ENCODE measurements around the gene TDRD12. TPM values are rescaled to one million over a fixed set of nuclear protein-coding genes. Genes with fewer than 3 reads are reported as not detected.

TDRD12 gene
- total and polyA plus RNA-seq, 4 donors: 0.40 to 0.93 (median 0.67) TPM

DNA sequence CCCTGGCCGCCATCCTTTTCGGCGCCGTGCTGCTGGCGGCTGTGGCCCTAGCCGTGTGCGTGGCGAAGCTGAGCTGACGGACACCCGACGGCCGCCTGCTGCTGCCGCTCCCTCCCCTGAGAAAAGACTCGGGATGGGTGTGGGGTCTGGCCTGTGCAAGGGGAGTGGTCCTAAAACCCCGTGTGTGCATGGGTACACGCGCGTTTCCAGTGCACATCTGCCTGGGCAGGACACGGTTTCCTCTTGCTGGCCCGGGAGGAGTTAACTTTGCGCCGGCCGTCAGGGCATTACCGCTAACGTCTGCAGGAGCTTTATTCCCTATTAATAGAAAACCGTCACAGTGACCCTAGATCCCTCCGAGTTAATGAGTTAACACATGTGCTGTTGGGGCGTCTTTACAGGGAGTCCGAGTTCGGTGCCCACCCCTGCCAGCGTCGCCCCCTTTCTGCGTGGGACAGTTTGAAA is 42.6 kb upstream of the TDRD12 start:
- Histone ChIP-seq H3K27me3 (ENCODE audit: control insufficient read depth, insufficient read depth, low read length) (peaks cover 23% of the 10 kb centered on the region), H3K9me3 (ENCODE audit: control insufficient read depth, insufficient read depth, low read length) (no peaks in the 10 kb centered on the region), H3K27ac (ENCODE audit: low read depth, low read length) (no peak overlapping the region), H3K36me3 (ENCODE audit: control insufficient read depth, insufficient read depth, low read length) (peaks cover 3% of the 10 kb centered on the region), H3K4me3 (ENCODE audit: low read depth, low read length) (no peak overlapping the region), H3K4me1 (ENCODE audit: control insufficient read depth, insufficient read depth, low read length) (peaks cover 29% of the 10 kb centered on the region)
- WGBS (ENCODE audit: insufficient coverage): 10% methylated on average over 30 of the region's 33 CpGs
- DNase-seq (ENCODE audit: low read depth in 4 of 6, low spot score in 6 of 6): no peak

DNA sequence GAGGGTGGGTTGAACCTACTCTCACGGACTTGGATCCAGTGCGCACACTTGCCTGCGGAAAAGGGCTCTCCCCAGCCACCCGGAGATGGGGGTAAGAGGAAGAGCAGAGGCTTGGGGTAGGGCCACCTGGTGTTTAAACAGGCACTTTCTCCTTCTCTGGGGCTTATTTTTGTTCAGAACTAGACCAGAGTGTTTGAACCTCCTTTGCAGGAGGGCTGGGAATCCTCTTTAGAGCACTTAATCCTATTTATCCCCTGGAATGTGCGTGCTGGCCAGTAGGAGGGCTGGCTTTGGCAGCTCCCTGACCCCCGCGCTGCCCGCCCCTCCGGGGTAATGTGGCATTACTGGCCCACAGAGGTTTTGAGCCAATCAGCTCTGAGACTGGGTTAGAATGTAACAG is 41.9 kb upstream of the TDRD12 start:
- Histone ChIP-seq H3K27me3 (ENCODE audit: control insufficient read depth, insufficient read depth, low read length) (peaks cover 23% of the 10 kb centered on the region), H3K9me3 (ENCODE audit: control insufficient read depth, insufficient read depth, low read length) (no peaks in the 10 kb centered on the region), H3K4me3 (ENCODE audit: low read depth, low read length) (no peak overlapping the region), H3K27ac (ENCODE audit: low read depth, low read length) (no peak overlapping the region), H3K36me3 (ENCODE audit: control insufficient read depth, insufficient read depth, low read length) (no peaks in the 10 kb centered on the region), H3K4me1 (ENCODE audit: control insufficient read depth, insufficient read depth, low read length) (peaks cover 29% of the 10 kb centered on the region)
- no peak for DNase-seq (ENCODE audit: low read depth in 4 of 6, low spot score in 6 of 6)
- WGBS (ENCODE audit: insufficient coverage): 0% methylated on average over 1 of the region's 9 CpGs

DNA sequence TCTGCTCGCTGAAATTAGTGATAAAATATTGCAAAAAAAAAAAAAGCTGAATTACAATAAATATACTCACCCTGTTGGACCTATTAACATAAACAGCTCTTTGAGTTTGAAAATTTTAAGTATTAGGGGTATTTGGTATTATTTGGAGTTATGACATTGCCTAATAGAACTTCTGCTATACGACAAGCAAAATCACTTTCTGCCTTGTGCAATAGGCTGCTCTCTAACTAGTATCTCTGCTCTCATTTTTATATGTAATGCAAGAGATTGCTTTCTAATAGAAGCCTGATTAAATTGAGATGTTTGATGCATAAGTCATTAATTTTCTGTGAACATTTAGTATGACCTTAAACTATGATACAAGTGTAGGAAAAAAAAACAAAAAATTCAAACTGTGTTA is 38.6 kb upstream of the TDRD12 start:
- Histone ChIP-seq H3K4me1 (ENCODE audit: control insufficient read depth, insufficient read depth, low read length) (peaks cover 9% of the 10 kb centered on the region), H3K27me3 (ENCODE audit: control insufficient read depth, insufficient read depth, low read length) (peaks cover 17% of the 10 kb centered on the region), H3K9me3 (ENCODE audit: control insufficient read depth, insufficient read depth, low read length) (no peaks in the 10 kb centered on the region), H3K36me3 (ENCODE audit: control insufficient read depth, insufficient read depth, low read length) (no peaks in the 10 kb centered on the region), H3K27ac (ENCODE audit: low read depth, low read length) (no peak overlapping the region), H3K4me3 (ENCODE audit: low read depth, low read length) (no peak overlapping the region)
- no peak for DNase-seq (ENCODE audit: low read depth in 4 of 6, low spot score in 6 of 6)
- WGBS (ENCODE audit: insufficient coverage): no CpG with 5 or more reads among the region's 2 CpGs

DNA sequence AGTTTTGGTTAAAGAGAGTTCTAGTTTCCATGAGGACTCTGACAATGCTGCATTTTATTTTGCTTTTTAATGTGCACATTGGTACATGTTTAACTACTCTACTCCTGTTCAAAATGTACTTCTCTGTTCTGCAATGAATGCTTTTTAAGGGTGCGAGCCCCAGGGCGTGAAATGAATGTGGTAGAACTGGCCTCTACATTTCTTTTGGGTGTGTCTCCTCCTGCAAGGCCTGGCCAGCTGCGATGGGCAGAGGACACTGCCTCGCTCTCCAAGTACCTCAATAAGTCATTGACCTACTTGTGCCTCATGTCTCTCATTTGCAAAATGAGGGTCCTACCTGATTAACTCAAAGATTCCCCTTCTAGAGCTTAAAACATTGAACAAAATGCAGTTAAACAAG is 37.2 kb upstream of the TDRD12 start:
- Histone ChIP-seq H3K4me3 (ENCODE audit: low read depth, low read length) (no peak overlapping the region), H3K9me3 (ENCODE audit: control insufficient read depth, insufficient read depth, low read length) (no peaks in the 10 kb centered on the region), H3K36me3 (ENCODE audit: control insufficient read depth, insufficient read depth, low read length) (no peaks in the 10 kb centered on the region), H3K4me1 (ENCODE audit: control insufficient read depth, insufficient read depth, low read length) (no peaks in the 10 kb centered on the region), H3K27ac (ENCODE audit: low read depth, low read length) (no peak overlapping the region), H3K27me3 (ENCODE audit: control insufficient read depth, insufficient read depth, low read length) (peaks cover 6% of the 10 kb centered on the region)
- 80% methylated on average over 2 of the region's 4 CpGs for WGBS (ENCODE audit: insufficient coverage)
- DNase-seq (ENCODE audit: low read depth in 4 of 6, low spot score in 6 of 6): no peak

DNA sequence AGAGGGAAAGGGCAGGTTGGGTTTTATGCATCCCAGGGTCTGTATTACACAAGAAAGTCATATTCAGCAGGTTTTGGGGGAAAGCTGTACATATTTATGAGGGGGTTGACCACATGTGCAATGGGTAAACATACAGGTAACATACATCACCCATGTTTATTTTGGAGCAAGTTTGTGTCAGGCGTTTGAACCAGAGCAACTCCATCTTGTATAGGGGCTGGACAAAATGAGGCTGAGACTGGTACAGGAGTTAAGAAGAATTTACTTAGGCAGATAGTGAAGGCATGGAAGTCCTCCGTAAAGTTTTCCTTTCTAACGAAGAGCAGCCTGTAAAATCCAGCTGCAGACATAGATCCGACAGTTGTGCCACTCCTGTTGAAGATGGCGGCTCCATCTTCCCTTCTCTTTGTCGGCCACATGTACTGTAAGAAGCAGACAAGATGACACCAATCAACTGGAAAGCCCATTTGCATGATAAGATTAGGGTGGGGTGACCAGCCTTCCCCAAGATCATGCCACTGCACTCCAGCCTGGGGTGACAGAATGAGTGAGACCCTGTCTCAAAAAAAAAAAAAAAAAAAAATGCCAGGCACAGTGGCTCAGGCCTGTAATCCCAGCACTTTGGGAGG is 32.6 kb upstream of the TDRD12 start:
- Histone ChIP-seq H3K9me3 (ENCODE audit: control insufficient read depth, insufficient read depth, low read length) (no peaks in the 10 kb centered on the region), H3K4me1 (ENCODE audit: control insufficient read depth, insufficient read depth, low read length) (peaks cover 10% of the 10 kb centered on the region), H3K27ac (ENCODE audit: low read depth, low read length) (no peak overlapping the region), H3K36me3 (ENCODE audit: control insufficient read depth, insufficient read depth, low read length) (no peaks in the 10 kb centered on the region), H3K27me3 (ENCODE audit: control insufficient read depth, insufficient read depth, low read length) (no peaks in the 10 kb centered on the region), H3K4me3 (ENCODE audit: low read depth, low read length) (no peak overlapping the region)
- no peak for DNase-seq (ENCODE audit: low read depth in 4 of 6, low spot score in 6 of 6)
- WGBS (ENCODE audit: insufficient coverage): 90% methylated on average over 5 of the region's 6 CpGs

DNA sequence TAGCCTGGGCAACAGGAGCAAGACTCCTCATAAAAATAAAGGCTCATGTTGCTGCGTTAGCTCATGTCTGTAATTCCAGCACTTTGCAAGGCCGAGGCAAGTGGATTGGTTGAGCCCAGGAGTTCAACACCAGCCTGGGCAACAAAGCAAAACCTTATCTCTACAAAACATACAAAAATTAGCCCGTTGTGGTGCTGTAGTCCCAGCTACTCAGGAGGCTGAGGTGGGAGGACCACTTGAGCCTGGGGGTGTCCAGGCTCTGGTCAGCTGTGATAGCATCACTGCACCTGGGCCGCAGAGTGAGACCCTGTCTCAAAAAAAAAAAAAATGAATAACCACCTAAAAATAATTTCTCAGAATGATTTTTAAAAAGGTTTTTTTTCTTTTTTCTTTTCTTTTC is 31.9 kb upstream of the TDRD12 start:
- H3K27ac ChIP-seq (ENCODE audit: low read depth, low read length): no peak overlapping the region
- H3K27me3 ChIP-seq (ENCODE audit: control insufficient read depth, insufficient read depth, low read length): no peaks in the 10 kb centered on the region
- H3K9me3 ChIP-seq (ENCODE audit: control insufficient read depth, insufficient read depth, low read length): no peaks in the 10 kb centered on the region
- no peak overlapping the region for H3K4me3 ChIP-seq (ENCODE audit: low read depth, low read length)
- peaks cover 3% of the 10 kb centered on the region for H3K36me3 ChIP-seq (ENCODE audit: control insufficient read depth, insufficient read depth, low read length)
- no peak for DNase-seq (ENCODE audit: low read depth in 4 of 6, low spot score in 6 of 6)
- H3K4me1 ChIP-seq (ENCODE audit: control insufficient read depth, insufficient read depth, low read length): peaks cover 15% of the 10 kb centered on the region
- WGBS (ENCODE audit: insufficient coverage): 90% methylated on average over 2 of the region's 4 CpGs

DNA sequence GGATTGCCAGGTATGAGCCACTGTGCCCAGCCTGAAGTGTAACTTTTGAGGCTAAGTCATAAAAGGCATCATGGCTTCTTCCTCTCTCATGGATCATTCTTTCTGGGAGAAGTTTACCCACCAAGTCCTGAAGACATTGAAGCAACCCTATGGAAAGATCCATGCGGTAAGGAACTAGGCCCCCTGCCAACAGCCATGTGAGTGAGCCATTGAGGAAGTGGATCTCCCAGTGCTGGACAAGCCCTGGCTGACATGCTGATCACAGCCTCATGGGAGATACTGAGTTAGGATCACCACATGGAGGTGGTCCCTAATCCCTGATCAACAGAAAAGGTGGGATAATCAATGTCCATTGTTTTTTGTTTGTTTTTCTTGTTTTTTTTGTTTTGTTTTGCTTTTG is 31.3 kb upstream of the TDRD12 start:
- no peak overlapping the region for H3K27ac ChIP-seq (ENCODE audit: low read depth, low read length)
- peaks cover 3% of the 10 kb centered on the region for H3K36me3 ChIP-seq (ENCODE audit: control insufficient read depth, insufficient read depth, low read length)
- no peak for DNase-seq (ENCODE audit: low read depth in 4 of 6, low spot score in 6 of 6)
- no peak overlapping the region for H3K4me3 ChIP-seq (ENCODE audit: low read depth, low read length)
- no peaks in the 10 kb centered on the region for H3K27me3 ChIP-seq (ENCODE audit: control insufficient read depth, insufficient read depth, low read length)
- peaks cover 21% of the 10 kb centered on the region for H3K4me1 ChIP-seq (ENCODE audit: control insufficient read depth, insufficient read depth, low read length)
- no peaks in the 10 kb centered on the region for H3K9me3 ChIP-seq (ENCODE audit: control insufficient read depth, insufficient read depth, low read length)
- 100% methylated on average over 1 of the region's 1 CpG for WGBS (ENCODE audit: insufficient coverage)

DNA sequence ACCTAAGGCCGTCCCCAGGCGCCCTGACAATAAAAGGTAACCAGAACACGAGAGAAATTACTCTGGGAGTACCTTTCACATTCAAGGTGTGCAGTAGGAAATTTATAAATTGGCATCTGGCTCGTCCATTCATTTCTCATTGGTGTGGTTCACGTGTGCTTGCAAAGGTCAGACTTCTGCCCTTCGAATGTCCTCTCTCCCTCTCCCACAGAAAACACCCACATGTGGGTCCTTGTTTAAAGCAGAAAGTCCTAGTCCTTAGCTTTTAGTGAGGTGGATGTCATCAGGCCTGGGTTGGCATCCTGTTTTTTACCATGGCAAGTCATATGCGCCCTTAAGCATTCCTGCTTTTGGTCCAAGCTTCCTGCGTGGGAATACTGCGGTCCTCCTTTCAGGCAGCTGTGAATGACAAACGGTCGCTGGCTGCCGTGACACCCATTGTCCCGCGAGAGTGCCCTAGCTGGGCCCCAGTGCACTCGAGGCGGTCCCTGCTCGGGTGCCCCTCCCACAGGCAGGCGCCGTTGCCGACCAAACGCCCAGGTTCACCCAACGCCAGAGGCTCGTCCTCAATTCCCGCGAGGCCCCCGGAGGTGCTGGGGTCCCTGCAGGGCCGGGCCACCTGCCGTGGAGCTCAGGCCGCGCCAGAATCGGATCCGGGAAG is 28.1 kb upstream of the TDRD12 start, which contains the start of gene NUDT19:
TSS of gene NUDT19 (plus strand) at position 531 of the 661 bp plus-strand sequence. CDS start 140 bp downstream, outside the sequence.
- Histone ChIP-seq H3K36me3 (ENCODE audit: control insufficient read depth, insufficient read depth, low read length) (peaks cover 3% of the 10 kb centered on the region), H3K4me1 (ENCODE audit: control insufficient read depth, insufficient read depth, low read length) (peaks cover 26% of the 10 kb centered on the region), H3K27ac (ENCODE audit: low read depth, low read length) (peak within 1 kb of the TSS; percentile 67), H3K9me3 (ENCODE audit: control insufficient read depth, insufficient read depth, low read length) (no peaks in the 10 kb centered on the region), H3K4me3 (ENCODE audit: low read depth, low read length) (peak within 1 kb of the TSS; percentile 48), H3K27me3 (ENCODE audit: control insufficient read depth, insufficient read depth, low read length) (no peaks in the 10 kb centered on the region)
- peak in 5 of 6 donors; percentile 32 to 91 (median 54) for DNase-seq (ENCODE audit: low read depth in 4 of 6, low spot score in 6 of 6)
- WGBS (ENCODE audit: insufficient coverage): 3% methylated on average over 27 of the region's 32 CpGs

DNA sequence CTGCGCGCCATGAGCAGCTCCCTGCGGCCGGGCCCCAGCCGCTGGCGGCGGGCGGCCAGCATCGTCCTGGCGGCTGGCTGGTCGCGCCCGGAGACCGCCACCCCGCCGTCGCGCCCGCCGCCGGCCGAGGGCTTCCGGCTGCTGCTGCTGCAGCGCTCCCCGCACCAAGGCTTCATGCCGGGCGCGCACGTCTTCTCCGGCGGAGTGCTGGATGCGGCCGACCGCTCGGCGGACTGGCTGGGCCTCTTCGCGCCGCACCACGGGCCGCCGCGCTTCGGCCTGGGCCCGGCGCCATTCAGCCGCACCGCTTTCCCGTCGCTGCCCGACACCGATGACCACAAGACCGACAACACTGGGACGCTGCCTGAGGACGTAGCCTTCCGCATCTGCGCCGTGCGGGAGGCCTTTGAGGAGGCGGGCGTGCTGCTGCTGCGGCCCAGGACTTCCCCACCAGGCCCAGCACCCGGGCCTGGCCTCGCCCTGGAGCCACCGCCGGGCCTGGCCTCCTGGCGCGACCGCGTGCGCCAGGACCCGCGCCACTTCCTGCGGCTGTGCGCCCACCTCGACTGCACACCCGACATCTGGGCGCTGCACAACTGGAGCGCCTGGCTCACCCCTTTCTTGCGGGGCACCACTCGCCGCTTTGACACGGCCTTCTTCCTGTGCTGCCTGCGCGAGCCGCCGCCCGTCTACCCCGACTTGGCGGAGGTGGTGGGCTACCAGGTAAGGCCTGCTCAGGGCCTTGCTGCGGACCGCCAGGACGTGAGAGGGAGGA is 27.4 kb upstream of the TDRD12 start:
- H3K9me3 ChIP-seq (ENCODE audit: control insufficient read depth, insufficient read depth, low read length): no peaks in the 10 kb centered on the region
- H3K4me3 ChIP-seq (ENCODE audit: low read depth, low read length): peak overlapping the region; percentile 48
- peaks cover 3% of the 10 kb centered on the region for H3K36me3 ChIP-seq (ENCODE audit: control insufficient read depth, insufficient read depth, low read length)
- H3K27ac ChIP-seq (ENCODE audit: low read depth, low read length): peak overlapping the region; percentile 67
- peaks cover 26% of the 10 kb centered on the region for H3K4me1 ChIP-seq (ENCODE audit: control insufficient read depth, insufficient read depth, low read length)
- DNase-seq (ENCODE audit: low read depth in 4 of 6, low spot score in 6 of 6): peak in 4 of 6 donors; percentile 20 to 80 (median 52)
- no peaks in the 10 kb centered on the region for H3K27me3 ChIP-seq (ENCODE audit: control insufficient read depth, insufficient read depth, low read length)
- 11% methylated on average over 93 of the region's 93 CpGs for WGBS (ENCODE audit: insufficient coverage)

All from spinal cord (tissue), 10 donors.